Measurements from ENCODE around the gene ZNF577. TPM values are rescaled to one million over a fixed set of nuclear protein-coding genes. Genes with fewer than 3 reads are reported as not detected.
A peak's percentile ranks its signal among the peaks of the same experiment; 100 is the strongest.

Gene ZNF577
- total and polyA plus RNA-seq, 2 of the 13 experiments (the other 11 are each of a cell fraction or from before 2014, with no cell fraction given), result 5.7 to 7.6 TPM

DNA sequence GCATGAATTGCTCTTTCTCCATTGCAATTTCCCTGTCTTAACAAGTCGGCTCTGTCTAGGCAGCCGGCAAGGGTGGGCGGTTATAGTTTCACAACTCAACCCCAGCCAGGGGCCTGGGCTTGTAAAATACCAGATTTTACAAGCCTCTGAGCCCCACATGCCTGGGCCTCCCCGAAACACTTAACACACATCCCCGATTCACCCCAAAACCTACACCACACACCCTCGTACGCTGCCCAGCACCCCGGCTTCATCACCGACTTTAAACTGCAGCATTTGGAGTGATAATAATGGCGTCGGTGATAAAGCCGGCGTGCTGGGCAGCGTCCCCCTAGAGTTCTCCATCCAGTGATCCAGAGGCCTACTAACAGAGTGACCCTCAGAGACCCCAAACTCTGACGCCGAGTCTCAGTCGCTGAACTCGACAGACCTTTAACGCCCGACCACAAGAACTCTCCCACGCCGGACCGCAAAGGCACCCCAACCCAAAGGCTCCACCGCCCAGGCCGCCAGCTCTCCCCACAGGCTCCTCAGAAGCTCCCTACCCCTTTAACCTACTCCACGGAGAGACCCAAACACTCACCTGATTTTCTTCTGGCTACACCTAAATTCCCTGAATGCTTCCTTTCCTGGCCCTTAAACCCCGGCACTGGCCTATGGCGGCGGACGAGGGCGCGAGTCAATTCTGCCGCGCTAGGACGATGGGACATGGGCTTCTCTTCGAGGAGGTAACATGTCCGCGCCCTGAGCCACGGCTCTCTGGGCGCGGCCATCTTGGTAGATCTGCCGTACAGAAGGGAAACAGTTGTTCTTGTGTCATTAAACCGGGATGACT is 16.8 kb upstream of the ZNF577 start, which contains the start of gene ZNF649 (continued):
- TF ChIP-seq, protein P1, sequence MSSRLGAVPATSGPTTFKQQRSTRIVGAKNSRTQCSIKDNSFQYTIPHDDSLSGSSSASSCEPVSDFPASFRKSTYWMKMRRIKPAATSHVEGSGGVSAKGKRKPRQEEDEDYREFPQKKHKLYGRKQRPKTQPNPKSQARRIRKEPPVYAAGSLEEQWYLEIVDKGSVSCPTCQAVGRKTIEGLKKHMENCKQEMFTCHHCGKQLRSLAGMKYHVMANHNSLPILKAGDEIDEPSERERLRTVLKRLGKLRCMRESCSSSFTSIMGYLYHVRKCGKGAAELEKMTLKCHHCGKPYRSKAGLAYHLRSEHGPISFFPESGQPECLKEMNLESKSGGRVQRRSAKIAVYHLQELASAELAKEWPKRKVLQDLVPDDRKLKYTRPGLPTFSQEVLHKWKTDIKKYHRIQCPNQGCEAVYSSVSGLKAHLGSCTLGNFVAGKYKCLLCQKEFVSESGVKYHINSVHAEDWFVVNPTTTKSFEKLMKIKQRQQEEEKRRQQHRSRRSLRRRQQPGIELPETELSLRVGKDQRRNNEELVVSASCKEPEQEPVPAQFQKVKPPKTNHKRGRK (CRISPR knock-in tag; IDR thresholded peaks at IDR 0.05), result no peak
- TF ChIP-seq ZNF563 (CRISPR knock-in tag; IDR thresholded peaks at IDR 0.05) (0 out of 2 replicates have a peak, but pooled peaks have one; percentile 69), ZNF263 (CRISPR knock-in tag; IDR thresholded peaks at IDR 0.05) (no peak; the same call in 1 of the 2 replicates), ZNF883 (CRISPR knock-in tag; IDR thresholded peaks at IDR 0.05; ENCODE audit: not compliant biosample characterization) (no peak), IKZF4 (CRISPR knock-in tag; IDR thresholded peaks at IDR 0.05; ENCODE audit: borderline replicate concordance, low read depth, not compliant biosample characterization) (no peak), ESRRA (CRISPR knock-in tag; IDR thresholded peaks at IDR 0.05; ENCODE audit: low read depth) (no peak), U2AF2 (IDR thresholded peaks at IDR 0.05; ENCODE audit: low read depth, low read length) (no peak), TBX3 (IDR thresholded peaks at IDR 0.05; ENCODE audit: borderline replicate concordance) (no peak), SRSF4 (IDR thresholded peaks at IDR 0.05; ENCODE audit: low read depth, low read length, poor library complexity, severe bottlenecking) (no peak), EEA1 (CRISPR knock-in tag; IDR thresholded peaks at IDR 0.05; ENCODE audit: borderline replicate concordance) (no peak), HDAC1 (CRISPR knock-in tag; IDR thresholded peaks at IDR 0.05) (peak; percentile 61), PHF20 (CRISPR knock-in tag; IDR thresholded peaks at IDR 0.05) (peak; percentile 61), ZKSCAN1 (IDR thresholded peaks at IDR 0.05; ENCODE audit: low read length) (no peak), PTBP1 (IDR thresholded peaks at IDR 0.05; ENCODE audit: low read depth, low read length, poor library complexity, severe bottlenecking) (no peak)
- TF ChIP-seq, protein P2, sequence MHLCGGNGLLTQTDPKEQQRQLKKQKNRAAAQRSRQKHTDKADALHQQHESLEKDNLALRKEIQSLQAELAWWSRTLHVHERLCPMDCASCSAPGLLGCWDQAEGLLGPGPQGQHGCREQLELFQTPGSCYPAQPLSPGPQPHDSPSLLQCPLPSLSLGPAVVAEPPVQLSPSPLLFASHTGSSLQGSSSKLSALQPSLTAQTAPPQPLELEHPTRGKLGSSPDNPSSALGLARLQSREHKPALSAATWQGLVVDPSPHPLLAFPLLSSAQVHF (CRISPR knock-in tag; IDR thresholded peaks at IDR 0.05), result no peak
- TF ChIP-seq, protein P3, sequence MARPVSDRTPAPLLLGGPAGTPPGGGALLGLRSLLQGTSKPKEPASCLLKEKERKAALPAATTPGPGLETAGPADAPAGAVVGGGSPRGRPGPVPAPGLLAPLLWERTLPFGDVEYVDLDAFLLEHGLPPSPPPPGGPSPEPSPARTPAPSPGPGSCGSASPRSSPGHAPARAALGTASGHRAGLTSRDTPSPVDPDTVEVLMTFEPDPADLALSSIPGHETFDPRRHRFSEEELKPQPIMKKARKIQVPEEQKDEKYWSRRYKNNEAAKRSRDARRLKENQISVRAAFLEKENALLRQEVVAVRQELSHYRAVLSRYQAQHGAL (CRISPR knock-in tag; IDR thresholded peaks at IDR 0.05; ENCODE audit: not compliant biosample characterization), result no peak
- TF ChIP-seq, protein P4, sequence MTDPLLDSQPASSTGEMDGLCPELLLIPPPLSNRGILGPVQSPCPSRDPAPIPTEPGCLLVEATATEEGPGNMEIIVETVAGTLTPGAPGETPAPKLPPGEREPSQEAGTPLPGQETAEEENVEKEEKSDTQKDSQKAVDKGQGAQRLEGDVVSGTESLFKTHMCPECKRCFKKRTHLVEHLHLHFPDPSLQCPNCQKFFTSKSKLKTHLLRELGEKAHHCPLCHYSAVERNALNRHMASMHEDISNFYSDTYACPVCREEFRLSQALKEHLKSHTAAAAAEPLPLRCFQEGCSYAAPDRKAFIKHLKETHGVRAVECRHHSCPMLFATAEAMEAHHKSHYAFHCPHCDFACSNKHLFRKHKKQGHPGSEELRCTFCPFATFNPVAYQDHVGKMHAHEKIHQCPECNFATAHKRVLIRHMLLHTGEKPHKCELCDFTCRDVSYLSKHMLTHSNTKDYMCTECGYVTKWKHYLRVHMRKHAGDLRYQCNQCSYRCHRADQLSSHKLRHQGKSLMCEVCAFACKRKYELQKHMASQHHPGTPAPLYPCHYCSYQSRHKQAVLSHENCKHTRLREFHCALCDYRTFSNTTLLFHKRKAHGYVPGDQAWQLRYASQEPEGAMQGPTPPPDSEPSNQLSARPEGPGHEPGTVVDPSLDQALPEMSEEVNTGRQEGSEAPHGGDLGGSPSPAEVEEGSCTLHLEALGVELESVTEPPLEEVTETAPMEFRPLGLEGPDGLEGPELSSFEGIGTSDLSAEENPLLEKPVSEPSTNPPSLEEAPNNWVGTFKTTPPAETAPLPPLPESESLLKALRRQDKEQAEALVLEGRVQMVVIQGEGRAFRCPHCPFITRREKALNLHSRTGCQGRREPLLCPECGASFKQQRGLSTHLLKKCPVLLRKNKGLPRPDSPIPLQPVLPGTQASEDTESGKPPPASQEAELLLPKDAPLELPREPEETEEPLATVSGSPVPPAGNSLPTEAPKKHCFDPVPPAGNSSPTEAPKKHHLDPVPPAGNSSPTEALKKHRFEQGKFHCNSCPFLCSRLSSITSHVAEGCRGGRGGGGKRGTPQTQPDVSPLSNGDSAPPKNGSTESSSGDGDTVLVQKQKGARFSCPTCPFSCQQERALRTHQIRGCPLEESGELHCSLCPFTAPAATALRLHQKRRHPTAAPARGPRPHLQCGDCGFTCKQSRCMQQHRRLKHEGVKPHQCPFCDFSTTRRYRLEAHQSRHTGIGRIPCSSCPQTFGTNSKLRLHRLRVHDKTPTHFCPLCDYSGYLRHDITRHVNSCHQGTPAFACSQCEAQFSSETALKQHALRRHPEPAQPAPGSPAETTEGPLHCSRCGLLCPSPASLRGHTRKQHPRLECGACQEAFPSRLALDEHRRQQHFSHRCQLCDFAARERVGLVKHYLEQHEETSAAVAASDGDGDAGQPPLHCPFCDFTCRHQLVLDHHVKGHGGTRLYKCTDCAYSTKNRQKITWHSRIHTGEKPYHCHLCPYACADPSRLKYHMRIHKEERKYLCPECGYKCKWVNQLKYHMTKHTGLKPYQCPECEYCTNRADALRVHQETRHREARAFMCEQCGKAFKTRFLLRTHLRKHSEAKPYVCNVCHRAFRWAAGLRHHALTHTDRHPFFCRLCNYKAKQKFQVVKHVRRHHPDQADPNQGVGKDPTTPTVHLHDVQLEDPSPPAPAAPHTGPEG (CRISPR knock-in tag; IDR thresholded peaks at IDR 0.05), result no peak; the same call in 1 of the 2 replicates
